HL-60/S4 (cell line): Measurements from ENCODE around the gene RS1.

Experiments
- in situ Hi-C: fragments of 300-500 bp; cut with MboI; formaldehyde crosslinking; loops from 2 replicates; pipeline ENCODE4 v1.14.3; 2022; ENCODE audit warnings: low sequenced_read_pairs

RS1 gene

DNA sequence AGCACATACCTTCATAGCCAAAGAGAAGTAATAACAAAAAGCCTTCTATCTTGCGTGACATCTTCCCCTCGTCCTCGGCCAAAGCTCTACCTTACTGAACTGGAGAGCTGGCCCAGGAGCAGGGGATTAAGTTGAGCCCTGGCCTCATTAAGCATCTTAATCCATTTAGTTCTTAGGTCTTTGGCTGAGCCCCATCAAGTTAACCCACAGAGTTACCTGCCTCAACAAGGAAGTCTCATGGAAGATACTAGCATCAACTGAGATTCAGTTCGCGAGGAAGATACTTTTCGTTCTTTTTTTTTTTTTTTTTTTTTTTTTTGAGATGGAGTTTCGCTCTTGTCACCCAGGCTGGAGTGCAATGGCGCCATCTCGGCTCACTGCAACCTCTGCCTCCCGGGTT is at the start of gene RS1:
Gene RS1, minus strand, starts transcription at position 101 of the 400 bp plus-strand sequence. Its CDS starts 40 bp downstream, at position 61.
- in situ Hi-C loops: no loop called here

DNA sequence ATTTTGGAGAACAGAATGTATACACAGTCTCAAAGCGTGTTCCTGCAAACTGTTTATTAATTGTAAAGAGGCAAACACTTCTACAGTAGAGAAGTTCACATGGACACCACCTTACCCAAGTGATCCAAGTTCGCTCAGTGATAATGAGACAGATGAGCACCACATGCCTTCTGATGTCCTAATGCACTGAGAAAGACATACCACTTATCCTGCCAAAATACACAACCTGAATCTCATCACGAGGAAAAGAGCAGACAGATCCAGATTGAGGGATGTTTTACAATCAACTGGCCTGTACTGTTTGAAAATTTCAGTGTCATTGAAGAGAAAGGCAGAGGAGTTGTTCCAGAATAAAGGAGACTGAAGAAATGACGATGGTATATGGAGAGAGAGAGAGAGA is 47.9 kb upstream of the RS1 start:
- in situ Hi-C loops: no loop called here

DNA sequence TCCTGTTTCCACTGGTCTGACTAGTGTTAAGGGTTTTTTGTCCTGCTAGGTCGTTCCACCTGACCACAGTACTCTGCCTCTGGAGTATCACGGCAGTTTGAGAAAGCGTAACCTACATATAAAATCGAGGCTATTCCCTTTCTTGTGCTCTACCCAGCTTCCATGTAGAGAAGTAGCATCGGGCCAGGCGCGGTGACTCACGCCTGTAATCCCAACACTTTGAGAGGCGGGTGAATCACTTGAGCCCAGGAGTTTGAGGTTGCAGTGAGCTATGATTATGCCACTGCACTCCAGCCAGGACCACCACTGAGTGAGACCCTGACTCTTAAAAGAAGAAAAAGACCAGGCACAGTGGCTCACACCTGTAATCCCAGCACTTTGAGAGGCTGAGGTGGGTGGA is 43.0 kb upstream of the RS1 start:
- in situ Hi-C loops: no loop called here

DNA sequence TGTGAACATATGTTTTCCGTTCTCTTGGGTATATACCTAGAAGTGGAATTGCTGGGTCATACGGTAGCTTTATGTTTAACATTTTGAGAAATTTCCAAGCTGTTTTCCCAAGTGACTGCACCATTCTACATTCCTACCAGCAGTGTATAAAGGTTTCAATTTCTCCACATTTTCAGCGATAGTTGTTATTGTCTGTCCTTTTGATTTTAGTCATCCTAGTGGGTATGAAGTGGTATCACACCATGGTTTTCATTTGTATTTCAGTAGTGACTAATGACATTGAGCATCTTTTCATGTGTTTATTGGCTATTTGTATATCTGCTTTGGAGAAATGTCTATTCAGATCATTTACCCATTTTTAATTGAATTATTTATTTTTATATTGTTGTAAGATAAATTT is 37.9 kb upstream of the RS1 start:
- in situ Hi-C loops: no loop called here

- in situ Hi-C loops: no loop called here
Observed at GRCh38 chrX:18707426-18708049, 35.6 kb upstream of the RS1 start, which contains the start of gene PPEF1. Gene PPEF1, plus strand, starts transcription at chrX:18707645. Its CDS starts 136 bp downstream, at chrX:18707781.

DNA sequence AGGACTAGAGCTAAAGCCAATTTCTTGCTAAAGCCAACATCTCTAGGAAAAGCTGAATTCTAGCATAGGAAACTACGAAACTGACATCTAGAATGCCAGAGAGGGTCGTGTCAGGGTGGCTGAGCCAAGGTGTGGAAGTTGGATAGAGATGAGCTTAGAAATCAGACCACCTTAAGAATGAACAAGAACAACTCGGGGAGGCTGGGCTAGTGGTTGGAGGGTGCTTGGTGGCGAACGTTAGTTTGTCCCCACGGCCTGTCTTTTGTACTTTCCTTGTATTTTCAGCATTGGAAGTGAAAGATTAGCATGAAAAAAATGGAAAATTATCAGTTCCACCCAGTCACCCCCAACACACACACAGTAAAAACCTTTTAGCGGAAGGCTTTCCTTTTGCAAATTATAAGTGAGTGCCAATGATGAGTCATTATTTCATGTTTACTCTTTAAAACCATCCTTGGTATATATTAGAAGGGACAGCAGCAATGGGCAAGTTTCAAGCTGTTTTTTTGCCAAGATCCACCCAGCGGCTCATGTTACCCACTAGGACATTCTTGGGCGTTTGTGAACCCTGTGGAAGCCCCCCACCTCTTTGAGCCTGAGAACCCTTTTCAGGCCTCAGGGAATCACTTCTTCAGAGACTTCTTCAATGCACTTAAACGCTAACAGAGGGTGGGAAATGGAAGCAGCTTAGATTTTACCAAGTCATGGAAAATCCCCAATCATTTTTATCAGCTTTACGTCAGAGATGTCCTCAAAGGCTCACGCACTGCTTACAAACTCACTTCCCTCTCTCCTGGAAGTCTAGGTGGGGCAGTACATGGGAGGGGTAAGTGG is 30.7 kb upstream of the RS1 start:
- in situ Hi-C loops: no loop called here

- in situ Hi-C loops: no loop called here
Observed at GRCh38 chrX:18701621-18702361, 29.9 kb upstream of the RS1 start.

GRCh38 chrX:18698737-18699650 is 27.1 kb upstream of the RS1 start:
- in situ Hi-C loops: no loop called here

DNA sequence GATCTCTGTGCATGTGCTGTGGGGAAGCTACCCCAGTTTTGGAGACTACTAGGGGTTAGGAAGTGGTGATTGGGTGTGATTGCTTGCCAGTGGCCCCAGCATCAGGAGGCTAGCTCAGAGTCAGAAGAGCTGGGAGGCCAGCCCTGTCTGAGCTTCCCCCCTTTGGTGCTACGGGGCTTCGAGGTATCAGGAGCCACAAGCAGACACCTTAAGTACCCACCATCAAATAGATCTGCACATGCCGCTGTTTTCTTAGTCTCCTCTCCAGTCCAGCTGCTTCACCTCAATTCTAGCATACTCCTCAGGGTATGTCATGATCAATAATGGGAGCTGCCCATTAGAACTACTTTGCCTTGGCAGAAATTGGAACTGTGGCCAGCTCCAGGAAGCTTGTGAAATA is 24.7 kb upstream of the RS1 start:
- in situ Hi-C loops: no loop called here

DNA sequence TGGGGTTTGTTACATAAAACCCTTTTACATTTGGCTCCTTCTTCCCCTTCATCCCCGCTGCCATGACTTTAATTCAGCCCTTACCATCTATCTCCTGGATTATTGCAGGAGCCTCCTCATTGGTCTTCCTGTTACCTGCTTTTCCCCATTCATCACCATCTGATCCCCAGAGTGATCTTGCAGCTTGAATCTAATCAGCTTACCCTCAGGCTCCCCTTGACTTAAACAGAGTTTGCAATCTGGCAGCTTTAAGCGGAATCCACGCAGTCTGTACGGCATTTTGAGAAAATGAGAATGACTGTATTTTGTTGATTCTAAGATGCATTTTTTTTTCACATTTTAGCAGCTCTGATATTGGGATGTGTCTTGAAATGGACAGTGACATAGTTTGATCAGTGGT is 20.6 kb upstream of the RS1 start:
- in situ Hi-C loops: no loop called here

- in situ Hi-C loops: no loop called here
Observed at GRCh38 chrX:18691431-18691830, 19.5 kb upstream of the RS1 start.

DNA sequence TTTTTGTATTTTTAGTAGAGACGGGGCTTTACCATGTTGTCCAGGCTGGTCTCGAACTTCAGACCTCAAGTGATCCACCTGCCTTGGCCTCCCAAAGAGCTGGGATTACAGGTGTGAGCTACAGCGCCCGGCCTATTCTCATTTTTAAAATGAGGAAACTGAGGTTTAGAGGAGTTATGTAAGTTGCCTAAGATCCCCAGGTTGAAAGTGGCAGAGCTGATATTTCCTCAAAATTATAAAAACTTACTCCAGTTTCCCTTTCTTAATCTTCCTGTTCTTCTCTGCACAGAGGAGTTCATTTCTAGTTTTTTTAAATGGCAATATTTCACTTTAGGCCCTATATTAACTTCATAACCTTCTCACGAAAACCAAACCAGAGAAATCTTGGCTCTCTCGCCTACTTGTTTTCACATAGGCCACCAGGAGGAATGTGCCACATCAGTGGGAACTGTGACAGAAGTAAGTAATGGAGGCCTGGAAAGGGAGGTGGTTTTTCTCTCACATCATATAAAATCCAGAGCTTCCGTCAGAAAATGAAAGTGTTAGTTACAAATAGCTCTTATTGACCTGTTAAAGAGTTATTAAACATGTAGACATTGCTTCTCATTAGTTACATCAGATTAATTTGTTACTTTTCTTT is 16.1 kb upstream of the RS1 start:
- in situ Hi-C loops: no loop called here

- in situ Hi-C loops: no loop called here
Observed at GRCh38 chrX:18682979-18683387, 11.1 kb upstream of the RS1 start.

- in situ Hi-C loops: no loop called here
Observed at GRCh38 chrX:18681996-18682395, 10.1 kb upstream of the RS1 start.

DNA sequence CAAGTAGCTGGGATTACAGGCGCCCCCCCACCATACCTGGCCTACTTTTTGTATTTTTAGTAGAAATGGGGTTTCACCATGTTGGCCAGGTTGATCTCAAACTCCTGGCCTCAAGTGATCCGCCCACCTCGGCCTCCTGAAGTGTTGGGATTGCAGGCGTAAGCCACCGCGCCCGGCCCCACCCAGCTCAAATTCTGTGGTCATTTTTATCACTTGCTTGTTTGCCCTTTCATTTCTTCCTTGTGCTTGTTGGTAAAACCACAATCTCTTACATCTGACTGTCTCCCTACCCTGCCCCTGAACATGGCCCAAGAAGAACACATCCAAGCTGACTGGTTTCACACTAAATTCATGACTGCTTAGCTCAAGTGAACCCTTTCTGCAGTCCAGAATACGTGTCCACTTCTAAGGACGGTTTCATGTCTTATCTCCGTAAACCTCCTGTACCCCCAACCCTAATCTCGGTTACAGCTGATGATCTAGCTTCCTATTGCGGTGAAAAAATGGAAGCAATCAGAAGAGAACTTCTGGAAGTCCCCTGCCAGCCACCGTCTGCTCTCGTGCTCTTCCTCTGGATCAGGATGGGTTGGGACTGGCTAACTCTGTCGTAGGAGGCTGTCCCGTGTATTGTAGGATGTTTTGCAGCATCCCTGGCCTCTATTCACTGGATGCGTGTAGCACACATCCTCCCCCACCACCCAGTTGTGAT is 5.4 kb upstream of the RS1 start:
- in situ Hi-C loops: no loop called here

DNA sequence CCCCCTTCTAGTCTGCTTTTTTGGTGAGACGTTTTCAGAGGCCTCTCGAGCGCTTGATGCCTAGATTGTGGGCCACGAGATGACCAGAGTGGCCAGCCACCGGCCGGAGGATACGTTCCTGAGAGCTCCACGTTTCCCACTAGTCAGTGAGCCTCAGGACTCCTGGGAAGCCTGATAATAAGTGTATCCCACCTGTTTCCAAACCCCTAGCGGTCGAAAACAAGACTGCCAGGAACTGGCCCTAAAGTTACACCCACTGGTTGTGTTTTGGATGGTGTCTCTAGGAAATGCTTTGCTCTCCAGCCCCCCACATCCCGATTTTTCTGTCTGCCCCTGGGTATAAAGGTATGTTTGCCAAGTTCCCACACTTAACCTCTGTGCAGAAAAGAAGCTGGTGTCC is 4.6 kb upstream of the RS1 start:
- in situ Hi-C loops: no loop called here

DNA sequence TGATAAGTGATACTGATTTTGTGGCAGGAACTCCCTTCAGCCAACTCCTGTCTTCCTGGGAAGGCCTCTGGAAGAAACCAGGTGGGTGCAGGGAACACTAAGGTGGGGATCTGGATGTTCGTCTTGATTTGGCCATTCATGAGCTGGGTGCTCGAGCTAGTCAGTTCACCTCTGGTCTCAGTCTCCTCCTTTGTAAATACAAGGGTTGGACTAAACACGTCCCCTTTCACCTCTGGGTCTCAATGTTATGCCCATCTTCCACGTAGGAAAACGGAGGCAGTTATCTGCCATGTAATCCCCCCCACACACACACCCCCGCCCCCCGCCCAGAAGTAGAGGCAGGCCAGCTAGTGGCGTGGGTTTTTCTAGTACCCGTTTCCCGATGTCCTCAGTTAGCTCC is 4.1 kb upstream of the RS1 start:
- in situ Hi-C loops: no loop called here

DNA sequence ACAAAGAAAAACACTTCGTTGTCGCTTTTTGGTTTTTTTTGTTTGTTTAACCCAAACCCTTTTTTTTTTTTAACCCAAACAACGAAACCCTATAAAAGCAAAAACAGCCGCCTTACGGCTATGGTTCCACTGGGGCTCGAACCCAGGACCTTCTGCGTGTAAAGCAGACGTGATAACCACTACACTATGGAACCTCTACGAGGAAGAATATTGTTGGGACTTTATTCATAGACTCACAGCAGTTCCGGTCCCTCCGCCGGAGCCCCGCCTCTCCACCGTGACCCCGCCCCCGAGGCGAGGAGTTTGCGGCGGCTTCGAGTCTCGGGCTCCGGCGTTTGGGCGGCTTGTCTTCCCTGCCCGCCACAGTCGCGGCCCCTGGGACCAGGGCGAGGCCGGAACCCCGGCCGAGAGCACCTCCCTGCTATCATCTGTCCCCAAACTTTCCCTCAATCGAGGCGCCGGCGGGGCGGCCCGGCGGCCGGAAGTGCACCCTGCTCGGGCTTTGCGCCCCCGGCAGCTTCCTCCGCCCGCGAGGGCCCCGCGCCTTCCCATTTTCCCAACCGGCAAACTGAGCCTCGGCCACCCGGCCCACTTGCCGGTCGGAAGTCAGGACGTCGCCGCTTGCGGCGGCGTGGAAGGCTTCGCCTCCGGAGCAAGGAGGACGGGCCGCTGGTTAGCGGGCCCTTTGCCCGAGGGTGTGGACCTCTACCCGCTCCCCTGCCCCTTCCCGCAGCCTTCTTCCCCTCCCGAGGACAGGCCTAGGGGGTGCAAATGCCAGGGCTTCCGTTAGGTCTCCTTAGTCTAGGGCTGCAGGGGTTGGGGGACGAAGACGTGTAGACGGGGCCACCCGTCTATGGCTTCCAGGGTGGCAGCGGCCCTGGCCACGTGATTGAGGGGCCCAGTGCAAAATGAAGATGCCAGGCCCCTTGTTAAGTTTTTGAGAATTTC is 3.2 kb upstream of the RS1 start:
- in situ Hi-C loops: no loop called here

GRCh38 chrX:18674417-18674787 is 2.5 kb upstream of the RS1 start:
- in situ Hi-C loops: no loop called here
